A549 (cell line): ENCODE data around the gene RPS2. TPM values are rescaled to one million over a fixed set of nuclear protein-coding genes. Genes with fewer than 3 reads are reported as not detected.
"Not testable (repeated sequence)": the region's sequence is repeated elsewhere in the genome, so short reads cannot be mapped to it uniquely, and the experiment has no call there.

Experiments
- ATAC-seq, 2 experiments: fragments of 200-7000 bp in 1 of 2; fragments of >200 bp in 1 of 2; cut with Nextera tagmentation in 1 of 2; cut with Tn5 transposase in 1 of 2; 3 replicates each; pipeline versions ENCODE4 v1.8.0 to v1.9.1; 2018 to 2020; ENCODE audit warnings: mild to moderate bottlenecking in 1 of 2, moderate library complexity in 1 of 2
- CTCF ChIA-PET: fragments of 300-600 bp; sonication (Branson Sonifier 250); formaldehyde crosslinking; extraction: SDS; loops from one replicate; lab custom pipeline; 2021; ENCODE audit warnings: antibody characterized with exemption, inconsistent platforms; lab: Yijun Ruan, JAX
- POLR2A ChIA-PET: fragments of 350-600 bp; formaldehyde crosslinking; extraction: SDS; loops from one replicate; lab custom pipeline; 2021; ENCODE audit warnings: antibody characterized with exemption, inconsistent platforms; lab: Yijun Ruan, JAX
- DNase-seq, 2 experiments: peaks; one replicate each; pipeline versions ENCODE4 v3.0.0 to v3.0.0-alpha.2; 2011 to 2016; ENCODE audit warnings: low read depth in 1 of 2, low spot score in 1 of 2
- FAIRE-seq: peaks from 2 replicates; lab custom pipeline; 2011; peaks lifted over from hg19 to GRCh38; lab: Jason Lieb, UNC
- H3K27ac ChIP-seq, 2 experiments: fragments of >200 bp; sonication (Bioruptor Twin); formaldehyde crosslinking; 3 replicates each; pipeline ENCODE4 v1.5.1; 2016 to 2017
- H3K4me1 ChIP-seq: fragments of >200 bp; sonication (Bioruptor Twin); formaldehyde crosslinking; 3 replicates; pipeline ENCODE4 v1.6.1; 2016
- H3K4me2 ChIP-seq: fragments of >200 bp; sonication (Bioruptor Twin); formaldehyde crosslinking; 3 replicates; pipeline ENCODE4 v1.6.1; 2016
- H3K4me3 ChIP-seq: fragments of >200 bp; sonication (Bioruptor Twin); formaldehyde crosslinking; 3 replicates; pipeline ENCODE4 v1.5.1; 2016
- H3K9me3 ChIP-seq: fragments of >200 bp; sonication (Bioruptor Twin); formaldehyde crosslinking; 3 replicates; pipeline ENCODE4 v1.6.1; 2016
- CBX2 ChIP-seq: fragments of 200-600 bp; sonication (generic); IDR thresholded peaks from 2 replicates; pipeline ENCODE4 v1.6.1; 2016; ENCODE audit warnings: low read depth, mild to moderate bottlenecking, borderline replicate concordance
- CHD2 ChIP-seq: fragments of 150-350 bp; IDR thresholded peaks from 2 replicates; pipeline ENCODE4 v1.6.1; 2014; ENCODE audit warnings: low read length; ENCODE audit not compliant: partially characterized antibody
- EHF ChIP-seq: fragments of 250-450 bp; sonication (Bioruptor Pico); IDR thresholded peaks from 2 replicates; pipeline ENCODE4 v1.5.0; 2020; ENCODE audit warnings: mild to moderate bottlenecking
- FOSB ChIP-seq: fragments of 250-450 bp; sonication (Bioruptor Pico); IDR thresholded peaks from 2 replicates; pipeline ENCODE4 v1.5.0; 2020; ENCODE audit warnings: mild to moderate bottlenecking, moderate library complexity
- HES2 ChIP-seq: fragments of >200 bp; sonication (Bioruptor Twin); formaldehyde crosslinking; IDR thresholded peaks from 2 replicates; pipeline ENCODE4 v1.6.1; 2016
- HEYL ChIP-seq: fragments of 250-450 bp; sonication (Bioruptor Pico); IDR thresholded peaks from 2 replicates; pipeline ENCODE4 v1.8.0; 2021; ENCODE audit warnings: mild to moderate bottlenecking, moderate library complexity
- HOXA7 ChIP-seq: fragments of 250-450 bp; sonication (Bioruptor Pico); IDR thresholded peaks from 2 replicates; pipeline ENCODE4 v1.5.0; 2020; ENCODE audit warnings: mild to moderate bottlenecking, moderate library complexity
- HOXB5 ChIP-seq: fragments of 250-450 bp; sonication (Bioruptor Pico); IDR thresholded peaks from 2 replicates; pipeline ENCODE4 v1.5.0; 2020; ENCODE audit warnings: mild to moderate bottlenecking, moderate library complexity
- JUN ChIP-seq, 2 experiments: fragments of >200 bp; sonication (Bioruptor Twin); formaldehyde crosslinking; IDR thresholded peaks; 2 replicates in 1 of 2; 3 replicates in 1 of 2; pipeline ENCODE4 v1.6.1; 2016 to 2017
- JUNB ChIP-seq: fragments of >200 bp; sonication (Bioruptor Twin); formaldehyde crosslinking; IDR thresholded peaks from 2 replicates; pipeline ENCODE4 v1.6.1; 2016
- KDM1A ChIP-seq: fragments of 200-600 bp; sonication (generic); IDR thresholded peaks from 2 replicates; pipeline ENCODE4 v1.6.1; 2016; ENCODE audit warnings: low read depth, mild to moderate bottlenecking
- KDM5A ChIP-seq: fragments of 200-600 bp; sonication (generic); IDR thresholded peaks from 2 replicates; pipeline ENCODE4 v1.6.1; 2016; ENCODE audit warnings: antibody characterized with exemption, mild to moderate bottlenecking
- MYC ChIP-seq: IDR thresholded peaks from 2 replicates; pipeline ENCODE4 v1.6.1; 2012; ENCODE audit warnings: mild to moderate bottlenecking, inconsistent platforms, low read length, improper control_type of control experiment, borderline replicate concordance
- NFE2L2 ChIP-seq: fragments of 150-350 bp; conservative IDR thresholded peaks from 2 replicates; pipeline ENCODE4 v1.6.1; 2014; ENCODE audit warnings: low read length
- RAD21 ChIP-seq, 2 experiments: fragments of >200 bp in 1 of 2; sonication (Bioruptor Twin) in 1 of 2; formaldehyde crosslinking in 1 of 2; IDR thresholded peaks in 1 of 2; conservative IDR thresholded peaks in 1 of 2; 2 replicates in 1 of 2; 3 replicates in 1 of 2; pipeline ENCODE4 v1.6.1; 2012 to 2018; ENCODE audit warnings: inconsistent platforms in 1 of 2
- RARB ChIP-seq: fragments of 250-450 bp; sonication (Bioruptor Pico); IDR thresholded peaks from 2 replicates; pipeline ENCODE4 v1.8.0; 2021; ENCODE audit warnings: mild to moderate bottlenecking, moderate library complexity
- TFCP2L1 ChIP-seq: fragments of 250-450 bp; sonication (Bioruptor Pico); IDR thresholded peaks from 2 replicates; pipeline ENCODE4 v1.5.0; 2021; ENCODE audit warnings: mild to moderate bottlenecking
- TP53 ChIP-seq: fragments of 250-450 bp; sonication (Bioruptor Pico); IDR thresholded peaks from 2 replicates; pipeline ENCODE4 v1.5.0; 2021; ENCODE audit warnings: mild to moderate bottlenecking, moderate library complexity
- ZSCAN20 ChIP-seq: fragments of 250-450 bp; sonication (Bioruptor Pico); IDR thresholded peaks from 2 replicates; pipeline ENCODE4 v1.8.0; 2022; ENCODE audit warnings: mild to moderate bottlenecking, moderate library complexity
- WGBS: methylation state at CpG from one replicate; pipeline ENCODE4 v1.1.6; 2017; ENCODE audit errors: missing lambda C conversion rate; 5-methylcytosine and 5-hydroxymethylcytosine counted together
- polyA plus RNA-seq, 4 experiments: library from polyadenylated mRNA; depleted of rRNA in 3 of 4; stranded (reverse); fragments of >200 nt; fragmentation: RNase III in 1 of 4; extraction: RNeasy Plus Mini Kit Qiagen cat#74134 plus additional on column Dnase treatment in 1 of 4; gene quantifications; 2 replicates in 3 of 4; 3 replicates in 1 of 4; pipeline ENCODE4 v1.2.3, GENCODE V29; 2011 to 2017
- TF ChIP-seq, protein P1 (sequence below): fragments of 200-600 bp; sonication (generic); IDR thresholded peaks from 2 replicates; pipeline ENCODE4 v1.6.1; 2016; ENCODE audit warnings: antibody characterized with exemption, mild to moderate bottlenecking, moderate library complexity

RPS2 gene
- polyA plus RNA-seq, 2 of the 4 experiments (the other 2 are of a cell fraction): 2,621 to 3,626 TPM

GRCh38 chr16:1965396-1966001, 873 bp upstream of the RPS2 start:
- ATAC-seq (no peak), DNase-seq (no peak), FAIRE-seq (no peak)
- Histone ChIP-seq H3K4me2 (peak overlapping the region; percentile 93), H3K27ac (peak overlapping the region; percentile 92 to 100), H3K4me3 (peak overlapping the region; percentile 88), H3K9me3 (no peaks in the 10 kb centered on the region), H3K4me1 (peaks cover 31% of the 10 kb centered on the region)
- CTCF ChIA-PET: interaction anchor here (0.8 to 3.0 kb wide), 9 partner anchors 13 to 176 kb away, joined by 3 to 11 read pairs (median 4); partner anchors contain the start of gene GFER
- WGBS: 11% methylated on average over 20 of the region's 24 CpGs
- TF ChIP-seq TP53 (CRISPR knock-in tag) (no peak), ZSCAN20 (CRISPR knock-in tag) (no peak), KDM1A (no peak), FOSB (CRISPR knock-in tag) (no peak), TFCP2L1 (no peak), CHD2 (no peak), HOXB5 (CRISPR knock-in tag) (no peak), CBX2 (no peak), HEYL (CRISPR knock-in tag) (no peak), MYC (no peak), HES2 (no peak), RAD21 (conservative IDR thresholded peaks at IDR 0.05 in 1 of 2, IDR thresholded peaks at IDR 0.05 in 1 of 2) (no peak), NFE2L2 (no peak), EHF (CRISPR knock-in tag) (no peak), HOXA7 (CRISPR knock-in tag) (no peak), JUNB (no peak), RARB (CRISPR knock-in tag) (no peak)
- TF ChIP-seq, protein P1, sequence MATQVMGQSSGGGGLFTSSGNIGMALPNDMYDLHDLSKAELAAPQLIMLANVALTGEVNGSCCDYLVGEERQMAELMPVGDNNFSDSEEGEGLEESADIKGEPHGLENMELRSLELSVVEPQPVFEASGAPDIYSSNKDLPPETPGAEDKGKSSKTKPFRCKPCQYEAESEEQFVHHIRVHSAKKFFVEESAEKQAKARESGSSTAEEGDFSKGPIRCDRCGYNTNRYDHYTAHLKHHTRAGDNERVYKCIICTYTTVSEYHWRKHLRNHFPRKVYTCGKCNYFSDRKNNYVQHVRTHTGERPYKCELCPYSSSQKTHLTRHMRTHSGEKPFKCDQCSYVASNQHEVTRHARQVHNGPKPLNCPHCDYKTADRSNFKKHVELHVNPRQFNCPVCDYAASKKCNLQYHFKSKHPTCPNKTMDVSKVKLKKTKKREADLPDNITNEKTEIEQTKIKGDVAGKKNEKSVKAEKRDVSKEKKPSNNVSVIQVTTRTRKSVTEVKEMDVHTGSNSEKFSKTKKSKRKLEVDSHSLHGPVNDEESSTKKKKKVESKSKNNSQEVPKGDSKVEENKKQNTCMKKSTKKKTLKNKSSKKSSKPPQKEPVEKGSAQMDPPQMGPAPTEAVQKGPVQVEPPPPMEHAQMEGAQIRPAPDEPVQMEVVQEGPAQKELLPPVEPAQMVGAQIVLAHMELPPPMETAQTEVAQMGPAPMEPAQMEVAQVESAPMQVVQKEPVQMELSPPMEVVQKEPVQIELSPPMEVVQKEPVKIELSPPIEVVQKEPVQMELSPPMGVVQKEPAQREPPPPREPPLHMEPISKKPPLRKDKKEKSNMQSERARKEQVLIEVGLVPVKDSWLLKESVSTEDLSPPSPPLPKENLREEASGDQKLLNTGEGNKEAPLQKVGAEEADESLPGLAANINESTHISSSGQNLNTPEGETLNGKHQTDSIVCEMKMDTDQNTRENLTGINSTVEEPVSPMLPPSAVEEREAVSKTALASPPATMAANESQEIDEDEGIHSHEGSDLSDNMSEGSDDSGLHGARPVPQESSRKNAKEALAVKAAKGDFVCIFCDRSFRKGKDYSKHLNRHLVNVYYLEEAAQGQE: no peak
- POLR2A ChIA-PET: interaction anchor here (0.7 to 2.2 kb wide), 20 partner anchors 10 to 190 kb away, joined by 3 to 50 read pairs (median 6); partner anchors contain the start of genes FAHD1, GFER, HAGH and MSRB1

DNA sequence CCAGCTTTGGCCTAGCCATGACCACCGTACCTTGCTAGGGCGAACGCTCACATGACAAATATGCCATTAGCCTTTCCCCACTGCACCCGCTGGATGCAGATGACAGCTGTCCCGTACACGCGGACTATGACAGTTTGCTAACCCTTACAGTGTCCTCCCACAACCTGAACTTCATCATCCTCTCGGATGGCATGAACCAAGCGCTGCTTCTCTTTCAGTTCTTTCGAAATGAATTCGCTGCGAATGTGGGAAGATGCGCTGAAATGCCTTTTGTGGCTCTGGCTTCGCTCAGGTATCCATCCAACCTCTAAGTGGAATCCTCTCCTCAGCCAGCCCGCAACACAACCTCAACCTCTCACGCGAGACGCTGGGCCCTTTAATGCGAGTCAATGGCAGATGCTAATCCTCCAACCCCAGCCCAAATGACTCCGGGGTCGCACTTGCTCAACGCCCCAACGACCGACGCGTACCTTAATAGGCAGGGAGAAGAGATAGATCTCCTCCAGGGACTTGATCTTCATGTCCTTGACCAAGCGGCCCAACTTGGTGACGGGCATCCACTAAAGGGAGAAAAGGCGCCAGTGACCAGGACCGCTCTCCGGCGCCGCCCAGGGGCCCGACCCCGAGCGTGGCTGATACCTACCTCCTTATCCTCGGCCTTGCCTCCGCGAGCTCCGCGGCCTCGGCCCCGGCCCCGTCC, 670 bp downstream of the RPS2 start:
- peaks cover 34% of the 10 kb centered on the region for H3K4me1 ChIP-seq
- TF ChIP-seq JUN (IDR thresholded peaks at IDR 0.05): no peak
- no peak for TF ChIP-seq HES2
- peak; percentile 80; the same call in 1 of the 2 replicates for TF ChIP-seq HOXA7 (CRISPR knock-in tag)
- TF ChIP-seq FOSB (CRISPR knock-in tag): 0 out of 2 replicates have a peak, but pooled peaks have one; percentile 30
- peak; percentile 68; the same call in 1 of the 2 replicates for TF ChIP-seq TFCP2L1
- peak; percentile 32; the same call in 1 of the 2 replicates for TF ChIP-seq KDM5A
- TF ChIP-seq, all 56 proteins: peak for 4
- 6% methylated on average over 30 of the region's 44 CpGs for WGBS
- H3K4me2 ChIP-seq: peak overlapping the region; percentile 94
- peak in 1 of 2 experiments; percentile 3; a peak in 3 of 6 replicates for ATAC-seq
- DNase-seq: peak in 1 of 2 experiments; percentile 30
- ChIA-PET CTCF (interaction anchor here (0.6 to 1.0 kb wide), 2 partner anchors 41 to 138 kb away, joined by 3 to 4 read pairs; no protein-coding TSS in a partner anchor), POLR2A (interaction anchor here (0.9 to 2.2 kb wide), 29 partner anchors 12 to 537 kb away, joined by 3 to 50 read pairs (median 5); partner anchors contain the start of genes ECI1, FAHD1, GFER and HAGH)
- no peak for FAIRE-seq
- peak overlapping the region; percentile 88 for H3K4me3 ChIP-seq
- no peaks in the 10 kb centered on the region for H3K9me3 ChIP-seq
- H3K27ac ChIP-seq: peak overlapping the region; percentile 92 to 100

DNA sequence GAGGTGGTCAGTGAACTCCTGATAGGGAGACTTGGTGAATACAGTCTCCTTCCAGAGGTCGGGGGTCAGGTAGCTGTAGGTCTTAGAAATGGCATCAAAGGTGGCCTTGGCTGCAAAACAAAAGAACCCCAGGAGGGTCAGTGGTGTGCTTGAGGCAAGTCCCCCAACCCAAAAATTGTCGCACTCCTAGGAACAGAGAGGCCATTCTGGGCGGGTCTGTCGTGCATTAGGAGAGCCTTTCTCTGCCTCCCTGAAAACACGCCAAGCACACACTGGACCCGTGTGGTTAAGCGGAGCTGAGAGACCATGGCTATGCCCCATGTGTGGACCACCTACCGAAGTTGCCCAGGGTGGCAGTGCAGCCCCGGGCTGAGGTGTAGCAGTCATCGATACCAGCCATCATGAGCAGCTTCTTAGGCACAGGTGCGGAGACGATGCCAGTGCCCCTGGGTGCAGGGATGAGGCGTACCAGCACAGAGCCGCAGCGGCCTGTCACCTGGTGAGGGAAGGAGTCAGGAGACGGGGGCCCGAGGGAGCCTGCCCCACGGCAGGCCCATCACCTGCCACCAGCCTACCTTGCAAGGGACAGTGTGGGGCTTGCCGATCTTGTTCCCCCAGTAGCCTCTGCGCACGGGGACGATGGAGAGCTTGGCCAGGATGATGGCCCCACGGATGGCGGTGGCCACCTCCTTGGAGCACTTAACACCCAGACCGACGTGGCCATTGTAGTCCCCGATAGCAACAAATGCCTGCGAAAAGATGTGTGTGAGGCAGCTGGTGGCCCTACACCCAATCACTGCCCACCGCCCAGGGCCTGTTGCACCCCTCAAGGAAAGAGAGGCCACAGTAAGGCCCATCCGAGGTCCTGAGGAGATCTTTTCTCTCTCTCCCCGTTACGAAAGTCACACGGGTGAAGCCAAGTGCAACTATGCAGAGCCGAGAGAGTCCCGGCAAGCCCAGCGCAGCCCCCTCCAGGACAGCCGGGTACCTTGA, 2.2 kb downstream of the RPS2 start:
- WGBS: 63% methylated on average over 33 of the region's 37 CpGs
- CTCF ChIA-PET, FAIRE-seq, H3K9me3 ChIP-seq, DNase-seq, ATAC-seq: not testable (repeated sequence)
- H3K4me1 ChIP-seq: peaks cover 37% of the 10 kb centered on the region
- POLR2A ChIA-PET: interaction anchor here (2.2 kb wide), 1 partner anchor 19 kb away, joined by 9 read pairs; the partner anchor contains the start of gene MSRB1
- peak overlapping the region; percentile 94 for H3K4me2 ChIP-seq
- H3K27ac ChIP-seq: peak overlapping the region; percentile 92 to 100
- peak overlapping the region; percentile 88 for H3K4me3 ChIP-seq
